Stimulated activated naive CD8-positive, alpha-beta T cell treated with anti-CD3 and anti-CD28 coated beads, Interleukin-15, Interleukin-2, amounts not matched to agents 100 U/mL and 50 U/mL, for 24 hours (primary cell): ENCODE measurements around the gene SHROOM2.
"Not testable (repeated sequence)": the region's sequence is repeated elsewhere in the genome, so short reads cannot be mapped to it uniquely, and the experiment has no call there.

Experiments used
- ATAC-seq: fragments of 150-1000 bp; cut with Tn5 transposase; one replicate; pipeline ENCODE4 v1.10.0; 2021
- DNase-seq: peaks from one replicate; pipeline ENCODE4 v3.0.0; 2021

The SHROOM2 gene

DNA sequence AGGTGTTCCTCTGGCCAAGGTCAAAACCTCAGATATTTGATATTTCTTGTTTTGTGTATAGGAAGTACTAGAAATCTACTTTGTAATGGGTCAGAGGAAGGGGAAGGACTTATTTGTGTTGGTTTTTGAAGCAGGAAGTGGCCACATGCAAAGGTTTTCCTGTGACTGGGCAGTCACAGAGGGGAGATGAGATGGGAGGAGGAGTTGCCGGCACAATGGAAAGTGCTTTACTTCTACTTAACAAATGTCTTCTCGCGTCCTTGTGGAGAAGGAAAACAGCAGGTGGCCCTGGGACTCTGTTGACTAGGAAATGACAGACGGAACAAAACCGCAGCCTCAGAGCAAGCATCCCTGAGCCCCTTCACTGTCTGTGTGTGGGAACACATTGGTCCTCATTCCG is 46.6 kb downstream of the SHROOM2 start:
- DNase-seq: no peak
- no peak for ATAC-seq

DNA sequence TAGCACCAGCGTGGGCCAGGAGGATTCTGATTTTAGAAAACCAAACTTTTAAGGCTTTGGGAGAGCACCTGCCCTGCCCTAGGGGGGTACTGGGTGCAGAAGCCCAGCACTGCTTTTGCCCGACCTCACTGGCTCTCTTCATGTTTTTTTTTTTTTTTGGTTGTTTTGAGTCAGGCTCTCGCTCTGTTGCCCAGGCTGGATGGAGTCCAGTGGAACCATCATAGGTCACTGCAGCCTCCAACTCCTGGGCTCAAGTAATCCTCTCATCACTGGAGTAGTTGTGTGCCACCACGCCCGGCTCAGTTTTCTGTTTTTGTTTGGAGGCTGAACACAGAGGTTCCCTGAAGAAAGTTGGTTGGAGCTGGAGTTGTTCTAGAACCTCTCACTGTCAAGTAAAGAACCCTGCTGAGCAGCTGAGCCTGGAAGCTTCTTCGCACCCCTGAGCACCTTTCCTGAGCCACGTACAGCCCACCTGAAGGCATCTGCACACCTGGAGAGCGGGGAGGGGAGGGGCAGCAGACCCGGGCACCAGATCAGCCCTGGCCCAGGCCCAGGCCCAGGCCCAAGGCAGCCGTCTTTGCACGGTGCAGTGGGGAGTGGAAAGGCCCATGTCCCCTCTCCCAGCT is 49.5 kb downstream of the SHROOM2 start:
- no peak for ATAC-seq
- no peak for DNase-seq

DNA sequence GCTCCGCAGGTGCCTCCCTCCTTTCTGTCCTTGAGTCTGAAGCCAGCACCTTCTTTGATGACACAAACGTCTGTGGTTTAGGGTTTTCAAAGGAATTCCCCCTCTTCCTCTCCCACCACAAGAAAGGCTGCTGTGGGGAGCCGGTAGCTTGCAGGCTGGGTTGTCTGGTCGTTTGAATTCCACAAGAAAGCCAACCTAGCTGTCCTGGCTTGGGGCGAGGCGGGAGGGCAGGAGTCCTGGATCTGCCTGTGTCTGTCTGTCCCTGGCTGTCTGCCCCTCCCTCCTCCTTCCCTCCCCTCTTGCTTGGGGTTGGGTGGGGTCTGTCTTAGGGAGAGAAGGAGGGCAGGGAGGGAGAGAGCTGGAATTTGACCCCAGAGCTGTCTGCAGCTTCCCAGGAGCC is 56.3 kb downstream of the SHROOM2 start:
- DNase-seq (peak; percentile 3), ATAC-seq (no peak)

DNA sequence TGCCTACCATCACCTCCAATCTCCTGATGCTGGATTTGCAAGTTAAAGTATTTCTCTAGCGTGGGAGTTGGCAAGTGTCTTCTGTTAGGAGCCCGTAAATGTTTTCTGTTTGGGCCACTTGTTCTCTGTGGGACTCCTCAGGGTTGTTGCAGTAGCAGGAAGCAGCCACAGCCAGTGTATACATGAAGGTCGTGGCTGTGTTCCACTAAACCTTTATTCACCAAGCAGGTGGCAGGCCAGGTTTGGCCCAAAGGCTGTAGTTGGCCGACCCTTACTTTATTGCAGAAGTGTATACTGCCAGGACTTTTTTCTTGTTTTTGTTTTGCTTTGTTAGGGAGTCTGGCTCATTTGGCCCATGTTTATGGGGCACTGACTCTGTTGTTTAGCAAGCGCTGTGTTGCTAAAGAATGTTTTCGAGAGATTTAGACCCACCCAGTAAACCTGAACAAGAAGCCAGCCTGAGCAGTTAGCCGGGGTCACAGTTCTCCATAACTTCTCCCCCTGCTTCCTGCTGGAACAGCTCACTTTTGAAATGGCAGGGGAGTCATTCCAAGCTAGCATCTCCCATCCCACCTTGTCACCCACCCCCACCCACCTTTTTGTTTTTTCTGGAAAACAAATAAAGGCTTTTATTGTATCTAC is 58.8 kb downstream of the SHROOM2 start:
- ATAC-seq: no peak
- DNase-seq: no peak

DNA sequence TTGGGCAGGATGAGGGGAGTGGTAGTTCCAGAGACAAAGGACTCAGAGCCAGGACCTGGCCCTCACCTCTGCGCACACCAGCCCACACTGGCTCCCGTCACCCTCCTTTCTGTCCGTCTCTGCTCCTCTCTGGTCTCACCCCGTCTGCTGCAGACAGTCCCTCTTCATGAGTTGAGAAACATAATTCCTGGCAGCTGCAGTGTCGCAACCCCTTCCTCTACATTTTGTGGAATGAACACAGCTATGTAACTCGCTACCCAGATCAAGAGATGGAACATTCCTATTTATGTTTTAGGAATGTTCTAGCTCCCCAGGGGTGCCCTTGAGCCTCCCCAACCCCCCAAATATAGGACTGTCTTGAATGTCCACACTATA is 59.3 kb downstream of the SHROOM2 start:
- ATAC-seq (no peak), DNase-seq (no peak)

DNA sequence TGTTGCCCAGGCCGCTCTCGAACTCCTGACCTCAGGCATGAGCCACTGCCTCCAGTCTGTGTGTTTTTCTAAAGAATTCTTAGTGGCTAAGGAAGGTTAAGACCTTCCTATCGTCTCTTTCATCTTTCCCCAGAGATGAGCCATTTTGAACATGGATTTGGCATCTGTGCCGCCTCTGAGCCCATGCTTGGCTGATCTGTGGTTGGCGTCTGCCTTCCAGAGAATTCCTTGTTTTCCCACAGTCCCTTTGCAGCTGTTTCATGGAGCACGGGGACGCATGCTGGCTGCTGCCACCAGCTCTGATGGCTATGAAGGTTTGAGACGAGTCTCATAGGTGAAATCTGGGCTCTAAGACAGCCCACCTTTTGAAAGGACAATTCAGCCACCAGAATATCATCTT is 60.4 kb downstream of the SHROOM2 start:
- ATAC-seq (no peak), DNase-seq (no peak)

DNA sequence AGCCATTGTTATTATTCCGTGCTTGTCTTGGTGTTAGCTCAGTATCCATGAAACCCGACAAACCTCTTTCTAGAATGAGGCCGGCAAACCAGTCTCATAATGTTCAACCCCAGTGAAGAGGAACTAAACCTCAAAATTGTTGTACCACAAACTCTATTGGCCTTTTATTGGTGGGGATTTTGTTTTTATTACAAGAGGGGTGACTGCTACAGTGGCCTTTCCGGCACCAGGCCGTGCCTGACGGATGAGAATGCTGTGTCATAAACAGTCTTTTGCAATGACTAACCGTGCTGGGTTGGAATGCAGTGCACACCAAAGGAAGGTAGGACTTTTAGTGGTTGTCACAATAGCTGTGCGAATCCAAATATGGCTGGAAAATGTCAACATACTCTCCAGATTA is 60.8 kb downstream of the SHROOM2 start:
- ATAC-seq (no peak), DNase-seq (no peak)

DNA sequence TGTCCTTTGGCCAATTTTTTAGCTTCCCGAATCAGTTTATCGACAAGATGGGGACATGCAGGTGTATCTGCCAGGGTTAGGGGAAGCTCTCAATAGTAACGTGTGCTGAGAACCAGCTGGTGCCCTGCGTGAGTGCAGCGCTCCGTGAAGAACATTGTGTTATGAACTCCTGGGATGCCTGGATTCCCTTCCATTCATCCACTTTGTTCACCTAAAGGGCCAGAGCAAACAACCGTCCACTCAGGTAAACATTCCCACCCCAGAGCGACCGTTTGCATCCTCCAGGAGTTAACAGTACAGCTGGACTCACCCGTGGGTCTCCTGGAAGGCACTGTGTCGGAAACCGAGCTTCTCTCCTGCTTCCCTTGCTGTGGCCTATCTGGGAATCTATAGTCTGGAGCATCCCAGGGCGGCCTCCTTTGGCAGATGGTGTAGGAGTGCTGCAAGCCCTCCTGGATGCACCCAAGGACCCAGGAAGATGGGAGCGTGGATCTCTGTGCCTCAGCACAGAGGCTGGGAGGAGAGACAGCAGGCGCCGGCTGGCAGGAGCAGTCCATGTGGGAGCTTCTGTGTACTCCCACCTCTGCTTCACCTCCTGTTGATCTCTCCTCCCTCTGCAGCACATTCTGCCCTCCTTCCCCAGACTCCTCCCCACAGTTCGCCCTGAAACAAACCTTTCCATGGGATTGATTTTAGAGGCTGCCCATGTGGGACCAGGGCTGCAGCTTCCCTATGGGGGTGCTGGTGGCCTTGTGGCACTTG is 62.7 kb downstream of the SHROOM2 start:
- ATAC-seq (no peak), DNase-seq (no peak)

DNA sequence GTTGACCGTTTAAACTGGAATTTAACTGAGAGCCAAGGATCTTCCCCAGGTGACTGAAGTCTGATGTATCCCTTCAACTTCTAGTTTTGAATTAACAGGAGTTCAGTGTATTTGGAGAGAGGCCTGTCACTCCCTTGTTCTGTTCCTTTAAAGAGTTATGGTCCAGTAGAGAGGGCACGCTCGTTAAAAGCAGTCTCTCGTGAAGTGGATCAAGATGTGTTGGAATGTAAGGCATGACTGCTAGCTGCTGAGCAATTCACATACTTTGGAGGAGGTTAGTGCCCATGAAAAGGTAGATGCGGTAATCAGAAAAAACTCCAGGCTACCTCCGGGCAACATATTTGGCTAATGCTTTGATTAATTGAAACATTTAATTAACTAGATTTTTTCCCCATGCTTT is 65.7 kb downstream of the SHROOM2 start:
- no peak for ATAC-seq
- DNase-seq: no peak

DNA sequence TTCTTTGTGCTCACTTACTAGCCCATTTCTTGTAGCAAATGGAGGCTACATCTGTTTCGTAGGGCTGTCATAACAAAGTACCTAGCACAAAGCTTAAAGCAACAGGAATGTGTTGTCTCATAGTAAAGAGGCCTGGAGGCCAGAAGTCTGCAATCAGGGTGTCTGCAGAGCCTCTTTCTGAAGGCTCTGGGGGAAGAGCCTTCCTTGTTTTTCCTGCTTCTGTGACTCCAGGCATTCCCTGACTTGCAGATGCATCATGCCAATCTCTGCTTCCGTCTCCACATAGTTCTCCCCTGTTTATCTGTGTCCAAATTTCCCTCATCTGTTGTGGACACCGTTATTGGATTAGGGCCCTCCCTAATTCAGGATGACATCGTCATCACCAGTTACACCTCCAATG is 67.1 kb downstream of the SHROOM2 start:
- DNase-seq (no peak), ATAC-seq (no peak)

DNA sequence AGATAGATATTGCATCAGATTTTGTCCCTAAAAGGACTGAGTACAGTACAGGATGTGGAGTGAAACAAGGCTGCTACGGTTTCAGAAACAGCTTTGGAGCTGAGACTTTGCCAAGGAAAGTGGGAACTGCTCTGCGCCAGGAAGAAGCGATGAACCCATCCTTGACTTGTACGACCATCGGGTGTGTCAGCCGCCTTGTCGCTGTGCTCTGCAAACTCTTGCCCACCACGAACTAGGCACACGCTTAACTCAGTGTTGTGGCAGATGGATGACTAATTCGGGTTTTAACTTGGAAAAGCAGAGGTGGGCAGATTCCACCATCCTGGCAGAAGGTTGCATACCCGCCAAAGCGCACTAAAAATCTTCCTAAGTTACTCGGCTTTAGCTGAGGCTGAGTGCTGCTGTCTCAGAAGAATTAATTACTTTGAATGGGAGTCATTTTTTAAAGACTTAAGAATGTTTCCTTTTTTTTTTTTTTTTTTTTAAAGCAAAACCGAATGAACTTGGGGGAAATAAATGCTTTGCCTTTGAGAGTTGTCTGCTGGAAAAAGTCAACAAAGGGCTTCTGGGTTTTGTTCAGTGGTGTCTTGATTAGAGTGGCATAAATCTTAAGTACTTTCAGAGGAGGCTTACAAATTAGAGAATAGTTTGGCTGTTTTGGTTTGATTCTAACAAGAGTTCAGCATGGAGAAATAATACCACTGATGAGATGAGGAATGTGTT is 69.5 kb downstream of the SHROOM2 start:
- ATAC-seq (no peak), DNase-seq (no peak)

DNA sequence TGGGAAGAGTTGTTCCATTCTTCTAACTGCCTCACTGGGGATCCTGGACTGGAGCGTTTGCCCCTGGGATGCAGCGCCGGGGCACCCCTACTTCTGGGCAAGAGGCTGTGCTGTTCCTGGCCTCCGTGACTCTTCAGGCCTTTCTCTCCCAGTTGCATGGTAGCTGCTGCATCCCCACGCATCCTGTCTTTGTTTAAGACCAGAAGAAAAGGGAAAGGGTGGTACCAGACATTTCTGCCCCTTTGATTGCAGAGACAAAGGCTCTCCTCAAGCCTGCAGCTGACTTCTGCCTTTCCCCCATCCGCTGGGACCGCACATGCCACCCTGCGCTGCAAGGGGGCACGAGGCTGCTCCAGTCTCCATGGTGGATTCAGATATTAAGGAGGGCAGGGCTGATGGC is 70.4 kb downstream of the SHROOM2 start:
- DNase-seq (no peak), ATAC-seq (no peak)

DNA sequence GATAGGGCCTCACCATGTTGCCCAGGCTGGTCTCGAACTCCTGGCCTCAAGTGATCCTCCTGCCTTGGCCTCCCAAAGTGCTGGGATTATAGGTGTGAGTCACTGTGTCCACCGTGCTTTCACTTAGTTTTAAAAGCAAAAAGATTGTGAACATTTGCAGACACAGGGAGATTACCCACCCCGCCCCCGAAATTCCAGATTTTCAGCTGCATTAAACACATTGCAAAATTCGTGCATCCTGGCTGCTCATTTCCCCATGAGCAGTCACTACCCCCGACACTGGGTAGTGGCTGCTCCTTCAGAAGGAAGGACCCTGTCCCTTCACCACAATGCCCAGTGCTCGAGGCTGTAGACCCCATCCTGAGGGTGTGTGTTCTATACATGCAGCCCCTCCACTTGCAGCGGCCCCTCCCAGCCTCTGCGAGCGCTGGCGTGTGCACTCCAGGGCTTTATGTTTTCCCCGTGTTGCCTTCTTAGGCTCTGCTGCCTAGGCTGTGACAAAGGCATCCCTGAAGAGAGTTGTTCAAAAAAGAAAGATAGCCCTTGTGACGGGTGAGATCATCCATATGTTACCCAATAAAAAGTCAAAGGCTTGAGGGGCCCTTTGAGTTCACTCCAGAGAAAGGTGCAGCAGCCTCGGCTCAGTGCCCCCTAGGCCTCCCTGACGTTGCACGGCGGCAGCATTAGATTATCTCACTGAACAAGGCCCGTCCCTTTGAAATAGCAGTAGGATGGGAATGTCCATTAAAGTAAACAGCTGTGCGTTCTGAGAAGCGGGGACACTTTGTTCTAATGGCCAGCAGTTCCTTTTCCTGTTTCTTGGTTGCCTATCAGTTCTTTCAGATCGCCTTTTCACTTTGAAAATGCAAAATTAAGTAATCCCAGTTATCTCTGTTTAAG is 71.6 kb downstream of the SHROOM2 start:
- no peak for DNase-seq
- ATAC-seq: no peak

DNA sequence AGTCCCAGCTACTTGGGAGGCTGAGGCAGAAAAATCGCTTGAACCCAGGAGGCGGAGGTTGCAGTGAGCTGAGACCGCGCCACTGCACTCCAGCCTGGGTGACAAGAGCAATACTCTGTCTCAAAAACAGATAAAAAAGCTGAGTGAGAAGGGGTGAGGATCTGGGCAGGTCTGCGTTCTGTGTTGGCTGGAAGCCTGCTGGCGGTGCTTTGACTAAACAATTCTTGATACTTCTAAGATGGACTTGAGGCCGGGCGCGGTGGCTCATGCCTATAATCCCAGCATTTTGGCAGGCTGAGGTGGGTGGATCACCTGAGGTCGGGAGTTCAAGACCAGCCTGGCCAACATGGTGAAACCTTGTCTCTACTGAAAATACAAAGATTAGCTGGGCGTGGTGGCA is 72.5 kb downstream of the SHROOM2 start:
- ATAC-seq, DNase-seq: not testable (repeated sequence)

DNA sequence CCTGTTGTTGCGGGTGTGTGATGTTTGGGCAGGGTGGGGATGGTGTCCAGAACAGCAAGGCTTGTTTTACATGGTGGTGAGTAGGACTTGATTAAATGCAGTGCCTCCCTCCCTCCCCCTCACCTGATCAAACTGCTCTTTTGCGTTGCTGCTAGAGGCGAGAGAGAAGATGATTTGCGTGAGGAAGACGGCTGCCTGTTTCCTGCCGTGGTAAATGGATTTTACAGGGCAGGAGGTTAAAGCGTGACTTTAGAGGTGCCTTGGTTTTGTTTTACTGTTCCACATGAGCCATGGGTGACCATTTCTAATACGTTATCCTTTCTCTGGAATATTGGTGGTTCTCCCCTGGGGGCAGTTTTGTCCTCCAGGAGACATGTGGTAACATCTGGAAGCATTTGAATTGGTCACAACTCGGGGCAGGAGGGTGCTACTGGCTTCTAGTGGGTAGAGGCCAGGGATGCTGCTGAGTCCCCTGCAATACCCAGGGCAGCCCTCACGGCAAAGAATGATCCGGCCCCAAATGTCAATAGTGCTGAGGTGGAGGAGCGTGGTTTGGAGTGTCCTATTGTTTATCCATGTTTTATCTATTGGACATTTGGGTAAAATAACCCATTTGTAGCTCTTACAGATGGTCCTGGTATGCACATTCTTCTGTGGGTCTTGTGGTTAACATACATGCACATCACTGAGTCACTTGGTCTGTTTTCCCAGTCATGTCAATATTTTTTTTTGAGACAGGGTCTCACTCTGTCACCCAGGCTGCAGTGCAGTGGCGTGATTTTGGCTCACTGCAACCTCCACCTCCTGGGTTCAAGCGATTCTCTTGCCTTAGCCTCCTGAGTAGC is 73.7 kb downstream of the SHROOM2 start:
- no peak for DNase-seq
- ATAC-seq: no peak

DNA sequence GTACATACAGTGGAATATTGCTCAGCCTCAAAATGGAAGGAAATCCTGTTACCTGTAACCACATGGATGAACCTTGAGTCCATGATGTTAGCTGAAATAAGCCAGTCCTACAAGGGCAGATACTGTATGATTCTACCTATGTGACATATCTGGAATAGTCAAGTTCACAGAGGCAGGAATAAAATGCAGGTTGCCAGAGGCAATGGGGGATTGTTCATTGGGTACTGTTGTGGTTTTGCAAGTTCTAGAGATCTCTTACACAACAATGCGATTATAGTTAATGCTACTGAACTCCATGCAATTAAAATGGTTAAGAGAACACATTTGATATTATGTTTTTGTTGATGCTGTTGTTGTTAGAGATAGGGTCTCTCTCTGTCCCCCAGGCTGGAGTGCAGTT is 74.6 kb downstream of the SHROOM2 start:
- no peak for ATAC-seq
- DNase-seq: no peak

DNA sequence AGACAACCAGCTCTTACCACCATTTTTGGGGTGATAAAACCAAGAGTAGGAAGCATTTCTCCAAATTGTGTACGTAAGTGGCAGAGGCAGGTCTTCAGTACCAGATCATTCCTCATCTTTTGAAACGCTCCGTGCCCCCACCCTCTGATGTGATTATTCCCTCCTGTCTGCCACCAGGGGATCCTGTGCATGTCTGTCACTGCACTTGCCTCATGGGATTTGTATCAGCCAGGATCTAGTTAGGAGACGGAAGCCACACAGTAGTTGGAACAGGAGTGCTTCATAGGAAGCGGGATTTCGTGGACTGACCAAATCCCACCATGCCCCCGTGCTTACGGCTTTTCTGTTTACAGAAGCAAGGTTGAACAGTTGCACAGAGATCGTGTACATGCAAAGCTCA is 75.5 kb downstream of the SHROOM2 start:
- no peak for ATAC-seq
- no peak for DNase-seq

DNA sequence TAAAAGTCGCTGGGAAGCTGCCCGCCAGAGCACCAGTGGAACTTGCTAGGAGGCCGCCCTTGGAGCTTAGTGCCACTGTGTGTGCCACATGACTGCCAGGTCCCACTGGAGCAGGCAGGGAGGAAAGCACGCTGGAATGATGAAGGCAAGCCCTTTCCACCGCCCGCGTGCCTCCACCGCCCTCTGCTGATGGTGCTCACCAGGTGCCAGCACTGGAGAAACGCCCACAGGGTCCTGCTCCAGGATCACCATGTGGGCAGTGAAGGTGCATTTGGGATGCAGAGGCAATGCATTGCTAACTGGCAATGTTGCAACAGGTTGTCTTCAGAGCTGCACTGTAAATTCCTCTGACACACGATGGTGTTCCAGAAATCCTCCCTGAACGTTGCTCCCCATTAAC is 76.3 kb downstream of the SHROOM2 start:
- ATAC-seq: no peak
- DNase-seq: no peak

DNA sequence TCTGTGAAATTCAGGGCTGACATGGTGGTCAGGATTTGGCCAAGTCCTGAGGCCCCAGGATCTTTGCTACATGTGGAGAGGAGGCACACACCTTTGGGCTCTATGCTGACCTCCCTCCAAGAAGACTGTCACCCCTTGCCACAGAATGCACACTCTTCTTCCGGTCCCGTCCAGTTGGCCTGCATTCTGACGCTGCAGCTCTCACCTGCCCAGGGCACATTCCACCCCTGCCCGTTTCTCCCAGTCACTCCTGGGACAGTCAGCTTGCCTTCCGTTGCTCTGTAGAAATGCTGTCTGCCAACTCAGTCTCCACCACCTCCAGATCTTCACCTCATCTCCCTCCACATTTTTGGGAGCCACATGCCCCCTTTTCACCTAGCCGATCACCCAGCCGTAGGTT is 76.7 kb downstream of the SHROOM2 start:
- DNase-seq: no peak
- no peak for ATAC-seq

DNA sequence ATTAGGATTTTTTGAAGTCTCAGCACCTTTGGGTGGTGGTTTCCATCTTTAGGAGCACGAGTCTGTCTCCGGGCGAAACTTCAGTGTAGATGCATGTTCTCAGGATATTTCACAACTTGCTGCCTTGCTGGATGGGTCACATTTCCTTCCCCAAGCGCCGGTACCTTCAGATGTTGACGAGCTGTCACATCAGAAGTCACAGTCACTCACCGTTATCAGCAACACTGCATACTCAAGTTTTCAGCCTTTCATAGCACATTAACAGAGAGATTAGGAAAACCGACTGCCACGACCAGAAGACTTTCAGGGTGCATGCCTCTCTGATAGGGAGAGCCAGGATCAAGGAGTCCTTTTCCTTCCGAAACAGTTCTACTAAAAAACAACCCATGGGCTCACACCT is 77.8 kb downstream of the SHROOM2 start:
- ATAC-seq (no peak), DNase-seq (no peak)

DNA sequence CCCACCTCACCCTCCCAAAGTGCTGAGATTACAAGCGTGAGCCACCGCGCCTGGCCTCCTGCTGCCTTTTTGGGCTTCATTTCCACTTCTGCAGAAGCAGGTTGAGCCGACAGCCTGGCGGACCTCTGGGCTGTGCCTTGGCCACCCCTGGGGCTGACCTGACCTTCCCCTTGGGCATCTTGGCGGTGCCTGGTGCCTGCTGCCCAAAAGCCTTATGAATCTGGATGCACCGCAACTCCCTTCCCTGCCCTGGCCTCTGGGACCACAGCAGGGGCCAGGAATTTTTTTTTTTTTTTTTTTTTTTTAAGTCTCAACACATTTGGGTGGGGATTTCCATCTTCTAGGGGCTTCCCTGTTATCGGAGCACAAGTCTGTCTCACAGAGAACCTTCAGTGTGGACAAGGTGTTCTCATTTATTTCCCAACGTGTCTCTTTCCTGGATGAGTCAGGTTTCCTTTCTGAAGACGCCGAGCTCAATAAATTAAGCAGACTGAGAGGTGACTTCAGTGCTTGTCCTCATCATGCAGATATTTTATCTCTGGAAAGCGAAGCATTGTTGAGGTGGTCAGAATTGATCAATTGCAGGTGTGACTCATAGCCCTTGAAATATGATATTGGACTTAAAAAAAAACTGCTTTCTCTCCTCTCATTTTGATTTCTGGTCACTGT is 79.7 kb downstream of the SHROOM2 start:
- ATAC-seq (no peak), DNase-seq (no peak)
